ENCODE data around the gene S100A9. TPM values are rescaled to one million over a fixed set of nuclear protein-coding genes. Genes with fewer than 3 reads are reported as not detected.

The S100A9 gene
- total and polyA plus RNA-seq, 2 of the 8 experiments (the other 6 are each of a cell fraction or from before 2014, with no cell fraction given): not detected

DNA sequence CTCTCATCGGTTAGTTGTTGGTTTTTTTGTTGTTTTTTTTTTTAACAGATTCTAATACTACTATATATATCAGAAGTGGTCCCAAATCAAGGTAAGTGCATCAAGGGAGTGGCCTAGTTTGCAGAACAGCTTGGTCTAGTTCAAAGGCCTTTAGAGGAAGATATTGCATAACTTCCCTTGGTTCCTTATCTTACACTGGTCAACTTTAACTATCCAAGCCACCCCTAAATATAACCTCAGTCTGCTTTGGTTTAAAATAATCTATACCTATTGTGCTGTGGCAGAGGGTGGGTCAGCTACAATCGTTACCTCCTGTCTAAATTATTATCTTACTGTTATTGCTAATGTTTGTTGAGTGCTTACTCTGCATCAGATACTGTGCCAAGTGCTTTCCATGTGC lies 10.8 kb downstream of the S100A9 start:
- Histone ChIP-seq H3K23me2 (ENCODE audit: low read depth, low read length) (no peaks in the 10 kb centered on the region), H3K4ac (replicated peaks; ENCODE audit: insufficient read length, low read depth, low read length) (no peak overlapping the region), H2BK5ac (ENCODE audit: low read depth, low read length) (no peak overlapping the region), H4K5ac (ENCODE audit: insufficient read length, low read depth, low read length) (no peak overlapping the region), H3K9ac (replicated peaks in 1 of 4; ENCODE audit: extremely low read depth in 1 of 4, low read depth in 3 of 4, low read length in 3 of 4) (no peak overlapping the region), H3K4me3 (ENCODE audit: extremely low read depth in 1 of 4, insufficient read depth in 2 of 4, low read depth in 3 of 4, low read length in 4 of 4) (no peak overlapping the region), H4K91ac (replicated peaks; ENCODE audit: insufficient read length, low read length) (no peak overlapping the region), H4K8ac (ENCODE audit: extremely low read depth, insufficient read depth, low read length) (no peak overlapping the region), H2BK20ac (ENCODE audit: low read length) (no peak overlapping the region), H3K27ac (ENCODE audit: low read depth, low read length) (no peak overlapping the region), H3K79me1 (ENCODE audit: low read depth, low read length) (no peaks in the 10 kb centered on the region), H3K9me3 (ENCODE audit: insufficient read depth in 2 of 2, low read depth in 1 of 2, low read length in 1 of 2) (no peaks in the 10 kb centered on the region), H3K56ac (replicated peaks; ENCODE audit: insufficient read length, low read depth, low read length) (no peak overlapping the region), H3K36me3 (ENCODE audit: control insufficient read depth in 2 of 4, insufficient read depth in 4 of 4, low read length in 3 of 4) (no peaks in the 10 kb centered on the region), H3K4me2 (ENCODE audit: insufficient read depth in 1 of 2, low read depth in 2 of 2, low read length in 2 of 2) (no peak overlapping the region), H4K20me1 (replicated peaks in 1 of 2; ENCODE audit: control insufficient read depth in 1 of 2, insufficient read depth in 2 of 2, low read length in 2 of 2) (no peaks in the 10 kb centered on the region), H3K14ac (ENCODE audit: insufficient read length) (no peak overlapping the region), H3K27me3 (replicated peaks in 1 of 4; ENCODE audit: control insufficient read depth in 3 of 4, extremely low read depth in 1 of 4, insufficient read depth in 3 of 4, low read length in 3 of 4) (no peaks in the 10 kb centered on the region), H2BK120ac (replicated peaks; ENCODE audit: low read depth, low read length) (no peak overlapping the region), H2BK12ac (ENCODE audit: low read depth, low read length) (no peak overlapping the region), H2BK15ac (ENCODE audit: low read length) (no peak overlapping the region), H3K4me1 (replicated peaks in 1 of 4; ENCODE audit: control insufficient read depth in 3 of 4, insufficient read depth in 4 of 4, low read length in 3 of 4) (no peaks in the 10 kb centered on the region), H2AK5ac (ENCODE audit: low read depth, low read length) (no peak overlapping the region), H3K79me2 (ENCODE audit: control insufficient read depth in 1 of 2, insufficient read depth in 2 of 2, low read length in 2 of 2) (no peaks in the 10 kb centered on the region), H3K23ac (ENCODE audit: insufficient read length) (no peak overlapping the region), H2AFZ (ENCODE audit: low read length) (no peak overlapping the region), H3K18ac (ENCODE audit: extremely low read depth, low read length) (no peak overlapping the region)
- DNase-seq (ENCODE audit: low read depth in 1 of 2, low spot score in 2 of 2) (no peak), FAIRE-seq (no peak)
- WGBS, 2 experiments (ENCODE audit: extremely low coverage in 1 of 2, insufficient coverage in 1 of 2, insufficient read length in 1 of 2, insufficient replicate concordance in 2 of 2, low coverage in 1 of 2, low lambda C conversion rate in 2 of 2, missing lambda C conversion rate in 1 of 2): 88% methylated on average over 2 of the region's 2 CpGs; no CpG with 5 or more reads in 1 of the 2 experiments
- ChIA-PET POLR2A (ENCODE audit: partially characterized antibody) (interaction anchor here (1.3 kb wide), 1 partner anchor 23 kb away, joined by 3 read pairs; the partner anchor contains the start of gene S100A8), CTCF (ENCODE audit: partially characterized antibody) (interaction anchor here (3.0 to 4.1 kb wide), 2 partner anchors 13 to 15 kb away, joined by 12 to 19 read pairs; no protein-coding TSS in a partner anchor)
- TF ChIP-seq SIN3A (conservative IDR thresholded peaks at IDR 0.05 in 1 of 2, IDR thresholded peaks at IDR 0.05 in 1 of 2; ENCODE audit: low read depth in 1 of 2, low read length in 2 of 2): no peak
- no peak for TF ChIP-seq SP2 (IDR thresholded peaks at IDR 0.05; ENCODE audit: low read length)
- no peak for TF ChIP-seq TBP (IDR thresholded peaks at IDR 0.05; ENCODE audit: low read depth, low read length)
- TF ChIP-seq, protein P1, sequence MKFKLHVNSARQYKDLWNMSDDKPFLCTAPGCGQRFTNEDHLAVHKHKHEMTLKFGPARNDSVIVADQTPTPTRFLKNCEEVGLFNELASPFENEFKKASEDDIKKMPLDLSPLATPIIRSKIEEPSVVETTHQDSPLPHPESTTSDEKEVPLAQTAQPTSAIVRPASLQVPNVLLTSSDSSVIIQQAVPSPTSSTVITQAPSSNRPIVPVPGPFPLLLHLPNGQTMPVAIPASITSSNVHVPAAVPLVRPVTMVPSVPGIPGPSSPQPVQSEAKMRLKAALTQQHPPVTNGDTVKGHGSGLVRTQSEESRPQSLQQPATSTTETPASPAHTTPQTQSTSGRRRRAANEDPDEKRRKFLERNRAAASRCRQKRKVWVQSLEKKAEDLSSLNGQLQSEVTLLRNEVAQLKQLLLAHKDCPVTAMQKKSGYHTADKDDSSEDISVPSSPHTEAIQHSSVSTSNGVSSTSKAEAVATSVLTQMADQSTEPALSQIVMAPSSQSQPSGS (IDR thresholded peaks at IDR 0.05; ENCODE audit: low read length): no peak
- TF ChIP-seq ZNF274 (IDR thresholded peaks at IDR 0.05; ENCODE audit: borderline replicate concordance, extremely low read depth, low read length): no peak
- no peak for TF ChIP-seq GABPA (IDR thresholded peaks at IDR 0.05; ENCODE audit: borderline replicate concordance, insufficient read depth, low read length)
- TF ChIP-seq YY1 (IDR thresholded peaks at IDR 0.05; ENCODE audit: low read depth, low read length): no peak
- TF ChIP-seq SAP30 (IDR thresholded peaks at IDR 0.05; ENCODE audit: insufficient read depth, insufficient replicate concordance, low read length): no peak
- TF ChIP-seq GTF2F1 (IDR thresholded peaks at IDR 0.05; ENCODE audit: borderline replicate concordance, low read depth, low read length): no peak
- TF ChIP-seq SRF (IDR thresholded peaks at IDR 0.05; ENCODE audit: low read depth, low read length): no peak
- no peak for TF ChIP-seq SIX5 (IDR thresholded peaks at IDR 0.05; ENCODE audit: low read depth, low read length)
- no peak for TF ChIP-seq MAFK (IDR thresholded peaks at IDR 0.05; ENCODE audit: low read depth, low read length)
